K562 (cell line): Measurements from ENCODE around the gene FBXO33. TPM values are rescaled to one million over a fixed set of nuclear protein-coding genes. Genes with fewer than 3 reads are reported as not detected.

Source experiments
- ARHGAP35 ChIP-seq: fragments of 450-650 bp; IDR thresholded peaks from 2 replicates; pipeline ENCODE4 v1.6.1; 2018; ENCODE audit not compliant: partially characterized antibody
- HCFC1 ChIP-seq: IDR thresholded peaks from 2 replicates; pipeline ENCODE4 v1.6.1; 2012; ENCODE audit warnings: low read depth, low read length, improper control_type of control experiment
- KDM1A ChIP-seq, 2 experiments: fragments of 450-650 bp; IDR thresholded peaks; 2 replicates each; pipeline ENCODE4 v1.6.1; 2016; ENCODE audit warnings: mild to moderate bottlenecking in 2 of 2
- MTA1 ChIP-seq: fragments of 450-650 bp; IDR thresholded peaks from 2 replicates; pipeline ENCODE4 v1.6.1; 2017; ENCODE audit warnings: borderline replicate concordance
- NFE2 ChIP-seq: IDR thresholded peaks from 2 replicates; pipeline ENCODE4 v1.6.1; 2014; ENCODE audit warnings: antibody characterized with exemption, low read depth
- PYGO2 ChIP-seq: fragments of 450-650 bp; IDR thresholded peaks from 2 replicates; pipeline ENCODE4 v1.6.1; 2016; ENCODE audit warnings: mild to moderate bottlenecking, missing genetic modification characterization, moderate library complexity, missing compliant biosample characterization
- RCOR1 ChIP-seq, 2 experiments: IDR thresholded peaks; 2 replicates each; pipeline ENCODE4 v1.6.1; 2012; ENCODE audit warnings: low read depth in 2 of 2, low read length in 2 of 2, borderline replicate concordance in 1 of 2, improper control_type of control experiment in 1 of 2
- SMARCE1 ChIP-seq: fragments of 450-650 bp; IDR thresholded peaks from 2 replicates; pipeline ENCODE4 v1.7.1; 2016; ENCODE audit warnings: mild to moderate bottlenecking
- STAT5A ChIP-seq: IDR thresholded peaks from 2 replicates; pipeline ENCODE4 v1.6.1; 2012; ENCODE audit warnings: low read length, inconsistent platforms, borderline replicate concordance
- polyA plus RNA-seq, 8 experiments: library from polyadenylated mRNA; depleted of rRNA in 4 of 8; stranded (reverse) in 5 of 8; unstranded in 3 of 8; fragments of >200 nt; fragmentation: Nextera tagmentation in 2 of 8; fragmentation: Illumina TruSeq in 1 of 8; extraction: Ambion mirVana in 2 of 8; extraction: Trizol in 1 of 8; gene quantifications; 2 replicates each; pipeline versions ENCODE4 v1.2.1 to v1.2.3, GENCODE V29; 2011 to 2014; ENCODE audit warnings: inconsistent platforms in 1 of 8, missing spikeins in 1 of 8
- total RNA-seq, 7 experiments: library from RNA; depleted of rRNA in 6 of 7; stranded (reverse); fragments of >200 nt in 6 of 7; fragmentation: Illumina TruSeq in 2 of 7; extraction: Trizol in 2 of 7; gene quantifications; 2 replicates each; pipeline versions ENCODE4 v1.2.1 to v1.2.3, GENCODE V29; 2011 to 2021; ENCODE audit warnings: low replicate concordance in 1 of 7
- TF ChIP-seq, protein P1 (sequence below), 2 experiments: fragments of 450-650 bp in 1 of 2; sonication (generic) in 1 of 2; formaldehyde crosslinking in 1 of 2; IDR thresholded peaks; 2 replicates each; pipeline versions ENCODE4 v1.7.1 to v1.9.0; 2016 to 2022; ENCODE audit warnings: inconsistent platforms in 1 of 2, mild to moderate bottlenecking in 1 of 2, missing genetic modification reagents in 1 of 2
- TF ChIP-seq, protein P2 (sequence below): sonication (generic); IDR thresholded peaks from 2 replicates; pipeline ENCODE4 v1.6.1; 2016

The FBXO33 gene
- total and polyA plus RNA-seq, 9 of the 15 experiments (the other 6 are each of a cell fraction or from before 2014, with no cell fraction given), result 1.6 to 7.5 (median 5.0) TPM

DNA sequence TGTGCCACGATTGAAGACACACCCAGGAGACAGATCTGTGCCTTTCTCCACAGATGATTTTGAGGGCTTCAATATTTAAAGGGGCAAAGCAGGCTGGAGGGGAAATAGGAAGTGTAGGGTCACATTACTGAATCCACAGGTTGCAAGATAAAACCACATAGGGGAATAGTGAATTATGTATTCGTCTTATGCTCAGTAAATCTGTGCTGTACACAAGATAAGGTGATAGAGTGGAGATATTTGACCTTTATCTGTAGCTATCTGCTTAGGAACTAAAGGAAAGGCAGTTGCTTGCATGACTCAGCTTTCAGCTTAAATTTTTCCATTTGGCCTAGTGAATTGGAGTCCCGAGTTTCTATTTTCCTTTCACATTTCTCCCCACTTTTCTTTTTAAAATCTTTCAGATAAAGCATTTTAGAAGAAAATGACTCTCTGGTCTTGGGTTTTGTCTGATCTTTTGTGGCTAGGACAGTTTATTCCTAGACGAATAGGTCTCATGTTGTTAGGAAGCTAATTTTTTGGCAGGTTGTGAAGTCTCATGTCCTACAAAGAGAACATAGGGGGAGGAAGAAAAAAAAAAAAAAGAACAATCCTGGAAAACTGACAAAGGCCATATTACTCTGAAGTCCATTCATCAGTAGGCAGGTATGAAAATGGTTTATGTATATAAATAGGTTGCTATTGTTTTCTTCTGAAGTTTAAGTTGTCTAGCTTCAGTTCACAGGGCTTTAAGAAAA is 55.4 kb downstream of the FBXO33 start (continued):
- TF ChIP-seq, protein P1, sequence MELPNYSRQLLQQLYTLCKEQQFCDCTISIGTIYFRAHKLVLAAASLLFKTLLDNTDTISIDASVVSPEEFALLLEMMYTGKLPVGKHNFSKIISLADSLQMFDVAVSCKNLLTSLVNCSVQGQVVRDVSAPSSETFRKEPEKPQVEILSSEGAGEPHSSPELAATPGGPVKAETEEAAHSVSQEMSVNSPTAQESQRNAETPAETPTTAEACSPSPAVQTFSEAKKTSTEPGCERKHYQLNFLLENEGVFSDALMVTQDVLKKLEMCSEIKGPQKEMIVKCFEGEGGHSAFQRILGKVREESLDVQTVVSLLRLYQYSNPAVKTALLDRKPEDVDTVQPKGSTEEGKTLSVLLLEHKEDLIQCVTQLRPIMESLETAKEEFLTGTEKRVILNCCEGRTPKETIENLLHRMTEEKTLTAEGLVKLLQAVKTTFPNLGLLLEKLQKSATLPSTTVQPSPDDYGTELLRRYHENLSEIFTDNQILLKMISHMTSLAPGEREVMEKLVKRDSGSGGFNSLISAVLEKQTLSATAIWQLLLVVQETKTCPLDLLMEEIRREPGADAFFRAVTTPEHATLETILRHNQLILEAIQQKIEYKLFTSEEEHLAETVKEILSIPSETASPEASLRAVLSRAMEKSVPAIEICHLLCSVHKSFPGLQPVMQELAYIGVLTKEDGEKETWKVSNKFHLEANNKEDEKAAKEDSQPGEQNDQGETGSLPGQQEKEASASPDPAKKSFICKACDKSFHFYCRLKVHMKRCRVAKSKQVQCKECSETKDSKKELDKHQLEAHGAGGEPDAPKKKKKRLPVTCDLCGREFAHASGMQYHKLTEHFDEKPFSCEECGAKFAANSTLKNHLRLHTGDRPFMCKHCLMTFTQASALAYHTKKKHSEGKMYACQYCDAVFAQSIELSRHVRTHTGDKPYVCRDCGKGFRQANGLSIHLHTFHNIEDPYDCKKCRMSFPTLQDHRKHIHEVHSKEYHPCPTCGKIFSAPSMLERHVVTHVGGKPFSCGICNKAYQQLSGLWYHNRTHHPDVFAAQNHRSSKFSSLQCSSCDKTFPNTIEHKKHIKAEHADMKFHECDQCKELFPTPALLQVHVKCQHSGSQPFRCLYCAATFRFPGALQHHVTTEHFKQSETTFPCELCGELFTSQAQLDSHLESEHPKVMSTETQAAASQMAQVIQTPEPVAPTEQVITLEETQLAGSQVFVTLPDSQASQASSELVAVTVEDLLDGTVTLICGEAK (IDR thresholded peaks at IDR 0.05), result no peak
- TF ChIP-seq, protein P1 (CRISPR knock-in tag; IDR thresholded peaks at IDR 0.05), result no peak
- TF ChIP-seq PYGO2, result no peak
- peak; percentile 83 to 85 for TF ChIP-seq KDM1A (IDR thresholded peaks at IDR 0.05)
- no peak for TF ChIP-seq ARHGAP35
- TF ChIP-seq MTA1, result peak; percentile 44; the same call in 1 of the 2 replicates
- no peak for TF ChIP-seq STAT5A
- no peak for TF ChIP-seq HCFC1
- TF ChIP-seq, protein P2, sequence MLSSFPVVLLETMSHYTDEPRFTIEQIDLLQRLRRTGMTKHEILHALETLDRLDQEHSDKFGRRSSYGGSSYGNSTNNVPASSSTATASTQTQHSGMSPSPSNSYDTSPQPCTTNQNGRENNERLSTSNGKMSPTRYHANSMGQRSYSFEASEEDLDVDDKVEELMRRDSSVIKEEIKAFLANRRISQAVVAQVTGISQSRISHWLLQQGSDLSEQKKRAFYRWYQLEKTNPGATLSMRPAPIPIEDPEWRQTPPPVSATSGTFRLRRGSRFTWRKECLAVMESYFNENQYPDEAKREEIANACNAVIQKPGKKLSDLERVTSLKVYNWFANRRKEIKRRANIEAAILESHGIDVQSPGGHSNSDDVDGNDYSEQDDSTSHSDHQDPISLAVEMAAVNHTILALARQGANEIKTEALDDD, result no peak
- TF ChIP-seq SMARCE1, result peak; percentile 47; the same call in 1 of the 2 replicates
- peak; percentile 71 for TF ChIP-seq NFE2
- TF ChIP-seq RCOR1 (IDR thresholded peaks at IDR 0.05; ENCODE audit: borderline replicate concordance in 1 of 2, low read depth in 2 of 2, low read length in 2 of 2), result peak in 1 of 2 experiments; percentile 82; a peak in 1 of 4 replicates
